Neutrophil (primary cell): ENCODE data around the gene IL9.

Experiments
- H3K27ac ChIP-seq: fragments of 200-600 bp; sonication (generic); 2 replicates; pipeline ENCODE4 v1.5.1; 2016; ENCODE audit warnings: mild to moderate bottlenecking, moderate library complexity
- H3K27me3 ChIP-seq: fragments of 200-600 bp; sonication (generic); 2 replicates; pipeline ENCODE4 v1.6.0; 2016; ENCODE audit warnings: mild to moderate bottlenecking
- H3K36me3 ChIP-seq: fragments of 200-600 bp; sonication (generic); 2 replicates; pipeline ENCODE4 v1.5.1; 2017
- H3K4me1 ChIP-seq, 2 experiments: fragments of 200-600 bp in 1 of 2; sonication (generic) in 1 of 2; 1 replicate in 1 of 2; 2 replicates in 1 of 2; pipeline versions ENCODE4 v1.5.1 to v1.6.1; 2013 to 2016; ENCODE audit warnings: low read depth in 1 of 2, low read length in 1 of 2, mild to moderate bottlenecking in 1 of 2, moderate library complexity in 1 of 2; ENCODE audit not compliant: control insufficient read depth in 1 of 2, insufficient read depth in 1 of 2
- H3K4me3 ChIP-seq, 2 experiments: fragments of 200-600 bp in 1 of 2; sonication (generic) in 1 of 2; 1 replicate in 1 of 2; 2 replicates in 1 of 2; pipeline ENCODE4 v1.5.1; 2013 to 2016; ENCODE audit warnings: low read depth in 1 of 2, low read length in 1 of 2, mild to moderate bottlenecking in 1 of 2, moderate library complexity in 1 of 2
- H3K9me3 ChIP-seq: fragments of 200-600 bp; sonication (generic); 2 replicates; pipeline ENCODE4 v1.5.1; 2016
- CTCF ChIP-seq: fragments of 200-600 bp; sonication (generic); IDR thresholded peaks from 2 replicates; pipeline ENCODE4 v1.5.1; 2016; ENCODE audit warnings: antibody characterized with exemption

The IL9 gene

GRCh38 chr5:135901633-135902032 lies 6.0 kb upstream of the IL9 start:
- no peak overlapping the region for H3K4me3 ChIP-seq
- peaks cover 95% of the 10 kb centered on the region for H3K27me3 ChIP-seq
- H3K27ac ChIP-seq = no peak overlapping the region
- no peaks in the 10 kb centered on the region for H3K36me3 ChIP-seq
- H3K9me3 ChIP-seq = no peaks in the 10 kb centered on the region
- H3K4me1 ChIP-seq = no peaks in the 10 kb centered on the region
- TF ChIP-seq CTCF = no peak

DNA sequence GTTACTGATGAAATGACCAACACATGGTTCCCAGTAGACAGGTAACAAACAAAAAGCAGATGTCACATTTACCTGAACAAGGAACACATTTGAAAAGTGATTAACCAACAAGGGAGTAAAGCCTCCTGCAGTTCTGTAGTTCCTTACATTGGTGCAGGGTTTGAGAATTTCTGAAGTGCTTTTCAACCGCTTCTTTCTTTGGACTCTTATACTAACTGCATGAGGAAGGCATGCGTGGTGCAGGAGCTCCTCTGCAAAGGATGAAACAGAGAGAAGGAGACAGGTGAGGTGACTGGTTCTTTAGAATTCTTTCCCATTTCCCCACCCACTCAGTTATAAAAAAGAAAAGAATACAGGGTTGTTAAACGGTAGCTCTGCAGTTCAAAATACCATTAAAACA lies 4.6 kb upstream of the IL9 start:
- H3K27ac ChIP-seq = no peak overlapping the region
- H3K27me3 ChIP-seq = peaks cover 96% of the 10 kb centered on the region
- TF ChIP-seq CTCF = no peak

DNA sequence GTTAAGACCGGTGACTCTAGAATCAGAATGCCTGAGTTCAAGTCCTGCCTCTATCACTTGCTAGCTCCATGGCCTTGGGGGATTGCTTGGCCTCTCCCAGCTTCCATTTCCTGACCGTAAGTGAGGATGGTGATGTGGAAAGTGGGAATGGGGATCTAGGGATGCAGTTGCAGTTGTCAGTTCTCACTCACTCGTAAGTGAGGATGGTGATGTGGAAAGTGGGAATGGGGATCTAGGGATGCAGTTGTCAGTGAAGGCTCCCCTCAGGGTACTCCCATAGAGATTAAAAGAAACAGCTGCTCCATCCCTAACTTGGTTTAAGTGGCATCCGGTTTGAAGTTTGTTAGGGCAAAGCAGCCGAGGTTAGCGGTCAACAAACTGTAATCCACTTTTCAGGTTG lies 3.0 kb upstream of the IL9 start:
- H3K36me3 ChIP-seq = no peaks in the 10 kb centered on the region
- H3K27me3 ChIP-seq = peaks cover 97% of the 10 kb centered on the region
- no peak overlapping the region for H3K27ac ChIP-seq
- no peaks in the 10 kb centered on the region for H3K9me3 ChIP-seq
- no peak for TF ChIP-seq CTCF
- no peak overlapping the region for H3K4me3 ChIP-seq
- no peaks in the 10 kb centered on the region for H3K4me1 ChIP-seq

More for the DNA sequence above, 4.6 kb upstream of the IL9 start:
- no peak overlapping the region for H3K4me3 ChIP-seq
- no peaks in the 10 kb centered on the region for H3K4me1 ChIP-seq
- H3K9me3 ChIP-seq = no peaks in the 10 kb centered on the region
- no peaks in the 10 kb centered on the region for H3K36me3 ChIP-seq

GRCh38 chr5:135894789-135895188 lies 852 bp downstream of the IL9 start:
- Histone ChIP-seq H3K9me3 (no peaks in the 10 kb centered on the region), H3K4me1 (no peaks in the 10 kb centered on the region), H3K27me3 (peaks cover 81% of the 10 kb centered on the region), H3K27ac (no peak overlapping the region), H3K36me3 (no peaks in the 10 kb centered on the region), H3K4me3 (no peak overlapping the region)
- TF ChIP-seq CTCF = no peak

- TF ChIP-seq CTCF = no peak
- H3K36me3 ChIP-seq = no peaks in the 10 kb centered on the region
- no peak overlapping the region for H3K4me3 ChIP-seq
- no peaks in the 10 kb centered on the region for H3K4me1 ChIP-seq
- no peaks in the 10 kb centered on the region for H3K9me3 ChIP-seq
- H3K27me3 ChIP-seq = peaks cover 76% of the 10 kb centered on the region
- H3K27ac ChIP-seq = no peak overlapping the region
Measured at GRCh38 chr5:135894276-135894675, 1.4 kb downstream of the IL9 start.

- Histone ChIP-seq H3K27me3 (peaks cover 59% of the 10 kb centered on the region), H3K4me1 (no peaks in the 10 kb centered on the region), H3K9me3 (no peaks in the 10 kb centered on the region), H3K4me3 (no peak overlapping the region), H3K36me3 (no peaks in the 10 kb centered on the region), H3K27ac (no peak overlapping the region)
- no peak for TF ChIP-seq CTCF
Measured at GRCh38 chr5:135891791-135892190, 3.9 kb downstream of the IL9 start.
